ENCODE measurements around the gene CSTPP1. TPM values are rescaled to one million over a fixed set of nuclear protein-coding genes. Genes with fewer than 3 reads are reported as not detected.

CSTPP1 gene
- total and polyA plus RNA-seq, 2 donors (not counting 1 experiment from before 2014, with no cell fraction given): 15.5 to 34.1 TPM

DNA sequence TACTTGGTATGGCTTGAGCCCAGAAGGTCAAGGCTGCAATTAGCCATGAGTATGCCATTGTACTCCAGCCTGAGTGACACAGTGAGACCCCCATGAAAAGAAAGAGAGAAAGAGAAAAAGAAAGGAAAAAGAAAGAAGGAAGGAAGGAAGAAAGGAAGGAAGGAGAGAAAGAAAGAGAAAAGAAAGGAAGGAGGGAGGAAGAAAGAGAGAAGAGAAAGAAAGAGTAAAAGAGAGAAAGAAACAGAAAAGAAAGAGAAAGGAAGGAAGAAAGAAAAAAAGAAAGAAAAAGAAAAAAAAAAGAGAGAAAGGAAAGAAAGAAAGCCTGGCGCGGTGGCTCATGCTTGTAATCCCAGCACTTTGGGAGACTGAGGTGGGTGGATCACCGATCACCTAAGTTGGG lies 77.5 kb downstream of the CSTPP1 start:
- Histone ChIP-seq H3K4me2 (ENCODE audit: extremely low read depth, insufficient read depth, low read length) (no peak overlapping the region), H3K27me3 (ENCODE audit: control insufficient read depth, insufficient read depth, low read length) (no peaks in the 10 kb centered on the region)

DNA sequence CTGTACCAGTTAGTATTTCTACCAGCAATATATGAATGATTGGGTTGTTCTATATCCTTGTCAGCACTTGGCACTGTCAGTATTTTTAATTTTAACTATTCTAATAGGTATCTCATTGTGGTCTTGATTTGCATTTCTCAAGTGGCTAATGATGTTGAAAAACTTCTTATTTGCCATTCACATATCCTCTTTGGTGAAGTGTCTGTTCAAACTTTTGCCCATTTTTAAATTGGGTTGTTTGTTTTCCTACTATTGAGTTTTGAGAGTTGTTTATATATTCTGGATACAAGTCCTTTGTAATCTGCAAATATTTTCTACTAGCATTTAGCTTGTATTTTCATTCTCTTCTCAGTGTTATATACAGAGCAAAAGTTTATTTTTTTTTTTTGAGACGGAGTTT lies 82.1 kb downstream of the CSTPP1 start:
- no peaks in the 10 kb centered on the region for H4K20me1 ChIP-seq (ENCODE audit: control insufficient read depth, extremely low read depth, insufficient read depth, low read length)
- no peaks in the 10 kb centered on the region for H3K4me1 ChIP-seq (ENCODE audit: control insufficient read depth, extremely low read depth, insufficient read depth, low read length)
- H3K4me3 ChIP-seq (replicated peaks in 1 of 4; ENCODE audit: control extremely low read depth in 1 of 4, insufficient read depth in 1 of 4, low read depth in 3 of 4, low read length in 4 of 4): no peak overlapping the region
- H3K36me3 ChIP-seq (ENCODE audit: control insufficient read depth, insufficient read depth, low read length): no peaks in the 10 kb centered on the region
- H3K79me2 ChIP-seq (ENCODE audit: control insufficient read depth, insufficient read depth, low read length): no peaks in the 10 kb centered on the region
- TF ChIP-seq, protein P1, sequence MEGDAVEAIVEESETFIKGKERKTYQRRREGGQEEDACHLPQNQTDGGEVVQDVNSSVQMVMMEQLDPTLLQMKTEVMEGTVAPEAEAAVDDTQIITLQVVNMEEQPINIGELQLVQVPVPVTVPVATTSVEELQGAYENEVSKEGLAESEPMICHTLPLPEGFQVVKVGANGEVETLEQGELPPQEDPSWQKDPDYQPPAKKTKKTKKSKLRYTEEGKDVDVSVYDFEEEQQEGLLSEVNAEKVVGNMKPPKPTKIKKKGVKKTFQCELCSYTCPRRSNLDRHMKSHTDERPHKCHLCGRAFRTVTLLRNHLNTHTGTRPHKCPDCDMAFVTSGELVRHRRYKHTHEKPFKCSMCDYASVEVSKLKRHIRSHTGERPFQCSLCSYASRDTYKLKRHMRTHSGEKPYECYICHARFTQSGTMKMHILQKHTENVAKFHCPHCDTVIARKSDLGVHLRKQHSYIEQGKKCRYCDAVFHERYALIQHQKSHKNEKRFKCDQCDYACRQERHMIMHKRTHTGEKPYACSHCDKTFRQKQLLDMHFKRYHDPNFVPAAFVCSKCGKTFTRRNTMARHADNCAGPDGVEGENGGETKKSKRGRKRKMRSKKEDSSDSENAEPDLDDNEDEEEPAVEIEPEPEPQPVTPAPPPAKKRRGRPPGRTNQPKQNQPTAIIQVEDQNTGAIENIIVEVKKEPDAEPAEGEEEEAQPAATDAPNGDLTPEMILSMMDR (conservative IDR thresholded peaks at IDR 0.05 in 1 of 2, IDR thresholded peaks at IDR 0.05 in 1 of 2; ENCODE audit: low read depth in 1 of 2, low read length in 2 of 2): no peak
- TF ChIP-seq EZH2 (IDR thresholded peaks at IDR 0.05; ENCODE audit: low read length, missing control alignments): no peak
- H3K4me2 ChIP-seq (ENCODE audit: extremely low read depth, insufficient read depth, low read length): no peak overlapping the region
- no peak overlapping the region for H3K27ac ChIP-seq (ENCODE audit: insufficient read depth, low read length)
- no peaks in the 10 kb centered on the region for H3K27me3 ChIP-seq (ENCODE audit: control insufficient read depth, insufficient read depth, low read length)
- no peaks in the 10 kb centered on the region for H3K9me3 ChIP-seq (ENCODE audit: control insufficient read depth, insufficient read depth, low read depth, low read length)
- no peak for DNase-seq (ENCODE audit: low read depth in 2 of 2)
- no peak overlapping the region for H2AFZ ChIP-seq (ENCODE audit: low read length)
- no peak overlapping the region for H3K9ac ChIP-seq (ENCODE audit: insufficient read depth, low read length)

More for the DNA sequence above, 77.5 kb downstream of the CSTPP1 start:
- Histone ChIP-seq H3K27ac (ENCODE audit: insufficient read depth, low read length) (no peak overlapping the region), H3K36me3 (ENCODE audit: control insufficient read depth, insufficient read depth, low read length) (no peaks in the 10 kb centered on the region), H4K20me1 (ENCODE audit: control insufficient read depth, extremely low read depth, insufficient read depth, low read length) (no peaks in the 10 kb centered on the region), H3K4me1 (ENCODE audit: control insufficient read depth, extremely low read depth, insufficient read depth, low read length) (no peaks in the 10 kb centered on the region), H3K9ac (ENCODE audit: insufficient read depth, low read length) (no peak overlapping the region), H3K9me3 (ENCODE audit: control insufficient read depth, insufficient read depth, low read depth, low read length) (no peaks in the 10 kb centered on the region), H3K79me2 (ENCODE audit: control insufficient read depth, insufficient read depth, low read length) (no peaks in the 10 kb centered on the region), H3K4me3 (replicated peaks in 1 of 4; ENCODE audit: control extremely low read depth in 1 of 4, insufficient read depth in 1 of 4, low read depth in 3 of 4, low read length in 4 of 4) (no peak overlapping the region), H2AFZ (ENCODE audit: low read length) (no peak overlapping the region)
- TF ChIP-seq EZH2 (IDR thresholded peaks at IDR 0.05; ENCODE audit: low read length, missing control alignments): no peak
- TF ChIP-seq, protein P1 (conservative IDR thresholded peaks at IDR 0.05 in 1 of 2, IDR thresholded peaks at IDR 0.05 in 1 of 2; ENCODE audit: low read depth in 1 of 2, low read length in 2 of 2): no peak
- DNase-seq (ENCODE audit: low read depth in 2 of 2): no peak

DNA sequence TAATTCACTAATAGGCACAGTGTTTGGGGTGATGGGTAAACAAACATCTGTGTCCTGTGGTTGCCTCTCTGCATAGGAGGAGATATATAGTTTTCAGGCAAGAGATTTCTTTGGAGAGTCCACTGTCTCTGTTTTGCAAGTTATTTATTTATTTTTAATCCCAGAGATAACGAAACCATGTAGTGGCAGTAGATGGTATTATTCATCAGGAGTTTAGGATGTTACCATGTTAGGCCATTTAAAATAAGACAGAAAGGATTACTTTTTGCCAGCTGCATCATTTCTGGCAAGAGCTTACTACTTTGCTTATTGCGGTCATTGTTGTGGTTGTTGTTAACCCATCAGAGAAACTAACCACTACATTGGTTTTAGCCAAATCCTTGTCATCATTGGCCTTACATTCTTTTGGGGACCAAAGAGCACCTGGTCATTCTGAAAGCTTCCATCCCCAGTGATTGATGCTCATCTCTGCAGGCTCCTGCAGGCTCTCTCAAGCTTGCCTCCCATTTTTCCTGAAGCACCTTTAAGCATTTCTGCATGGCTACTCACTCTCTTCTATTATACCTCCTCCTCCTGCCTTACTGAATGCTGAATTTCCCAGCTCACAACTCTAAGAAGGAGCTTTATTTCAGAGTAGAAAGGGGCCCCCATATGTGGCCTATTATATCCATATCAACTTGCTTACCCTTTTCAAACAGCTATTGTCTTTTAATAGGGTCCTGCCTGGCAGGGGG lies 84.4 kb downstream of the CSTPP1 start:
- Histone ChIP-seq H3K4me2 (ENCODE audit: extremely low read depth, insufficient read depth, low read length) (no peak overlapping the region), H3K9ac (ENCODE audit: insufficient read depth, low read length) (no peak overlapping the region), H2AFZ (ENCODE audit: low read length) (no peak overlapping the region), H3K4me1 (ENCODE audit: control insufficient read depth, extremely low read depth, insufficient read depth, low read length) (no peaks in the 10 kb centered on the region), H3K4me3 (replicated peaks in 1 of 4; ENCODE audit: control extremely low read depth in 1 of 4, insufficient read depth in 1 of 4, low read depth in 3 of 4, low read length in 4 of 4) (no peak overlapping the region), H4K20me1 (ENCODE audit: control insufficient read depth, extremely low read depth, insufficient read depth, low read length) (no peaks in the 10 kb centered on the region), H3K27me3 (ENCODE audit: control insufficient read depth, insufficient read depth, low read length) (no peaks in the 10 kb centered on the region), H3K27ac (ENCODE audit: insufficient read depth, low read length) (no peak overlapping the region), H3K9me3 (ENCODE audit: control insufficient read depth, insufficient read depth, low read depth, low read length) (no peaks in the 10 kb centered on the region), H3K79me2 (ENCODE audit: control insufficient read depth, insufficient read depth, low read length) (no peaks in the 10 kb centered on the region), H3K36me3 (ENCODE audit: control insufficient read depth, insufficient read depth, low read length) (no peaks in the 10 kb centered on the region)
- peak; percentile 42 to 49 for DNase-seq (ENCODE audit: low read depth in 2 of 2)
- no peak for TF ChIP-seq EZH2 (IDR thresholded peaks at IDR 0.05; ENCODE audit: low read length, missing control alignments)
- TF ChIP-seq, protein P1 (conservative IDR thresholded peaks at IDR 0.05 in 1 of 2, IDR thresholded peaks at IDR 0.05 in 1 of 2; ENCODE audit: low read depth in 1 of 2, low read length in 2 of 2): no peak
